DND-41 (cell line): Measurements from ENCODE around the gene FREM1.

ENCODE experiments used
- CTCF ChIP-seq: IDR thresholded peaks from 2 replicates; pipeline ENCODE4 v1.5.1; 2012; ENCODE audit warnings: borderline replicate concordance, low read length, moderate library complexity, mild to moderate bottlenecking; ENCODE audit not compliant: poor library complexity, severe bottlenecking; ENCODE audit errors: extremely low read depth
- EZH2 ChIP-seq: IDR thresholded peaks from 3 replicates; pipeline ENCODE4 v1.6.1; 2012; ENCODE audit warnings: borderline replicate concordance, low read depth, mild to moderate bottlenecking, moderate library complexity, low read length, inconsistent platforms; ENCODE audit not compliant: severe bottlenecking

- TF ChIP-seq CTCF (peak; percentile 87), EZH2 (no peak)
Observed at GRCh38 chr9:14846871-14847311, 63.3 kb downstream of the FREM1 start.
